Astrocyte (in vitro differentiated cells and primary cell): ENCODE measurements around the gene PLK1.
A peak's percentile ranks its signal among the peaks of the same experiment; 100 is the strongest.

Experiments used
- EZH2 ChIP-seq: IDR thresholded peaks from 2 replicates; pipeline ENCODE4 v1.6.1; 2012; ENCODE audit warnings: mild to moderate bottlenecking, low read length, inconsistent platforms; ENCODE audit not compliant: insufficient read depth
- TF ChIP-seq, protein P1 (sequence below): IDR thresholded peaks from 2 replicates; pipeline ENCODE4 v1.5.1; 2011; ENCODE audit warnings: low read depth, mild to moderate bottlenecking, inconsistent platforms, low read length, moderate library complexity; ENCODE audit not compliant: insufficient read depth

DNA sequence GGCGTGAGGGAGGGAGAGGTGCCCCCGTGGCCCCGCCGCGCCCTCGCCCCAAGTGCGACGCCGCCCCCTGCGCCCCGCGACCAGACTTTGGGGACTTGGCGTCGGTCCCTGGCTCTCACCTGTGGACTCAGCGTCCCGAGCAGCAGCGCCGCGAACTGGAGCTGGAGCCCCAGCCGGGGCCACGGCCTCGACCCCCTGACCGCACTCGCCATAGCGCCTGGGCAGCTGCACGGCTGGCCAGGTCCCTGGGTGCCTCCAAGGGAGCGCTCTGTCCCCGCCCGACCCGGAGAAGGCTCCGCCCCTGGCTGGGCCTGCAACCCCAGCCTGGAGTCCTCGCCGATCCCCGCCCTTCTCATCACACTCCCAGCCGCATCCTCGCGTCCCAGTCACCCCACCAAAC lies 34.3 kb downstream of the PLK1 start, which contains the start of gene ERN2:
- TF ChIP-seq, protein P1, sequence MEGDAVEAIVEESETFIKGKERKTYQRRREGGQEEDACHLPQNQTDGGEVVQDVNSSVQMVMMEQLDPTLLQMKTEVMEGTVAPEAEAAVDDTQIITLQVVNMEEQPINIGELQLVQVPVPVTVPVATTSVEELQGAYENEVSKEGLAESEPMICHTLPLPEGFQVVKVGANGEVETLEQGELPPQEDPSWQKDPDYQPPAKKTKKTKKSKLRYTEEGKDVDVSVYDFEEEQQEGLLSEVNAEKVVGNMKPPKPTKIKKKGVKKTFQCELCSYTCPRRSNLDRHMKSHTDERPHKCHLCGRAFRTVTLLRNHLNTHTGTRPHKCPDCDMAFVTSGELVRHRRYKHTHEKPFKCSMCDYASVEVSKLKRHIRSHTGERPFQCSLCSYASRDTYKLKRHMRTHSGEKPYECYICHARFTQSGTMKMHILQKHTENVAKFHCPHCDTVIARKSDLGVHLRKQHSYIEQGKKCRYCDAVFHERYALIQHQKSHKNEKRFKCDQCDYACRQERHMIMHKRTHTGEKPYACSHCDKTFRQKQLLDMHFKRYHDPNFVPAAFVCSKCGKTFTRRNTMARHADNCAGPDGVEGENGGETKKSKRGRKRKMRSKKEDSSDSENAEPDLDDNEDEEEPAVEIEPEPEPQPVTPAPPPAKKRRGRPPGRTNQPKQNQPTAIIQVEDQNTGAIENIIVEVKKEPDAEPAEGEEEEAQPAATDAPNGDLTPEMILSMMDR = no peak
- peak; percentile 52 for TF ChIP-seq EZH2
